H1 (cell line): ENCODE results near the gene CLTCL1. TPM values are rescaled to one million over a fixed set of nuclear protein-coding genes. Genes with fewer than 3 reads are reported as not detected.

Experiments
- CTCF ChIA-PET: fragments of 300-600 bp; sonication (Branson Sonifier 250); formaldehyde crosslinking; loops from one replicate; lab custom pipeline; 2021; ENCODE audit not compliant: partially characterized antibody; lab: Charles Lee
- POLR2A ChIA-PET: fragments of 300-600 bp; sonication (Branson Sonifier 250); formaldehyde crosslinking; loops from one replicate; lab custom pipeline; 2021; ENCODE audit warnings: inconsistent platforms; ENCODE audit not compliant: partially characterized antibody; lab: Charles Lee
- DNase-seq, 2 experiments: peaks; one replicate each; pipeline versions ENCODE4 v3.0.0 to v3.0.0-alpha.2; 2010 to 2022; ENCODE audit warnings: low spot score in 2 of 2, low read depth in 1 of 2, mixed read lengths in 1 of 2
- FAIRE-seq: peaks from 2 replicates; lab custom pipeline; 2011; peaks lifted over from hg19 to GRCh38; lab: Jason Lieb, UNC
- H2AFZ ChIP-seq: 2 replicates; pipeline ENCODE4 v1.8.1; 2012; ENCODE audit warnings: low read length, inconsistent platforms
- H2AK5ac ChIP-seq: 2 replicates; pipeline ENCODE4 v1.6.1; 2013; ENCODE audit warnings: low read depth, low read length
- H2BK120ac ChIP-seq: replicated peaks from 2 replicates; pipeline ENCODE3; 2013; ENCODE audit warnings: low read depth, low read length, inconsistent platforms
- H2BK12ac ChIP-seq: 2 replicates; pipeline ENCODE4 v1.6.1; 2013; ENCODE audit warnings: low read depth, low read length
- H2BK15ac ChIP-seq: 2 replicates; pipeline ENCODE4 v1.6.1; 2013; ENCODE audit warnings: low read length
- H2BK20ac ChIP-seq: 2 replicates; pipeline ENCODE4 v1.6.1; 2013; ENCODE audit warnings: low read length
- H2BK5ac ChIP-seq: 2 replicates; pipeline ENCODE4 v1.6.1; 2013; ENCODE audit warnings: low read depth, low read length
- H3K14ac ChIP-seq: 2 replicates; pipeline ENCODE4 v1.6.1; 2013; ENCODE audit warnings: inconsistent platforms; ENCODE audit not compliant: insufficient read length
- H3K18ac ChIP-seq: 2 replicates; pipeline ENCODE4 v1.6.1; 2013; ENCODE audit warnings: low read length; ENCODE audit errors: extremely low read depth
- H3K23ac ChIP-seq: 2 replicates; pipeline ENCODE4 v1.6.1; 2013; ENCODE audit warnings: inconsistent platforms; ENCODE audit not compliant: insufficient read length
- H3K23me2 ChIP-seq: 2 replicates; pipeline ENCODE4 v1.6.1; 2013; ENCODE audit warnings: low read depth, low read length
- H3K27ac ChIP-seq: 2 replicates; pipeline ENCODE4 v1.6.1; 2011; ENCODE audit warnings: low read depth, low read length, inconsistent platforms
- H3K27me3 ChIP-seq, 4 experiments: replicated peaks in 1 of 4; 1 replicate in 1 of 4; 2 replicates in 3 of 4; pipeline versions ENCODE4 v1.6.1 to v1.8.1; 2011 to 2013; ENCODE audit warnings: low read length in 3 of 4, mild to moderate bottlenecking in 3 of 4, inconsistent platforms in 2 of 4, mixed read lengths in 2 of 4, moderate library complexity in 1 of 4; ENCODE audit not compliant: control insufficient read depth in 3 of 4, insufficient read depth in 3 of 4; ENCODE audit errors: extremely low read depth in 1 of 4
- H3K36me3 ChIP-seq, 4 experiments: 2 replicates each; pipeline versions ENCODE4 v1.6.1 to v1.8.1; 2011 to 2013; ENCODE audit warnings: mild to moderate bottlenecking in 4 of 4, low read length in 3 of 4, moderate library complexity in 2 of 4, control low read depth in 1 of 4, inconsistent platforms in 1 of 4; ENCODE audit not compliant: insufficient read depth in 4 of 4, control insufficient read depth in 2 of 4
- H3K4ac ChIP-seq: replicated peaks from 2 replicates; pipeline ENCODE3; 2013; ENCODE audit warnings: low read length, low read depth, mixed read lengths, inconsistent platforms; ENCODE audit not compliant: insufficient read length
- H3K4me1 ChIP-seq, 4 experiments: replicated peaks in 1 of 4; 1 replicate in 1 of 4; 2 replicates in 3 of 4; pipeline versions ENCODE4 v1.6.1 to v1.8.1; 2011 to 2013; ENCODE audit warnings: low read length in 3 of 4, inconsistent platforms in 2 of 4, mixed read lengths in 1 of 4; ENCODE audit not compliant: insufficient read depth in 4 of 4, control insufficient read depth in 3 of 4
- H3K4me2 ChIP-seq, 2 experiments: 2 replicates each; pipeline versions ENCODE4 v1.6.1 to v1.8.1; 2011 to 2013; ENCODE audit warnings: low read depth in 2 of 2, low read length in 2 of 2, control low read depth in 1 of 2, inconsistent platforms in 1 of 2, mild to moderate bottlenecking in 1 of 2; ENCODE audit not compliant: insufficient read depth in 1 of 2
- H3K4me3 ChIP-seq, 4 experiments: fragments of 200-600, 300-600 bp in 1 of 4; sonication (generic), shearing (Covaris generic), sonication (Bioruptor Twin) in 1 of 4; 2 replicates each; pipeline versions ENCODE4 v1.5.1 to v1.8.1; 2011 to 2016; ENCODE audit warnings: low read length in 4 of 4, low read depth in 3 of 4, control low read depth in 2 of 4, inconsistent platforms in 2 of 4, mild to moderate bottlenecking in 2 of 4, mixed read lengths in 1 of 4, moderate library complexity in 1 of 4; ENCODE audit not compliant: insufficient read depth in 2 of 4; ENCODE audit errors: extremely low read depth in 1 of 4
- H3K56ac ChIP-seq: replicated peaks from 2 replicates; pipeline ENCODE3; 2013; ENCODE audit warnings: low read depth, mild to moderate bottlenecking, mixed read lengths, low read length, inconsistent platforms; ENCODE audit not compliant: insufficient read length
- H3K79me1 ChIP-seq: 2 replicates; pipeline ENCODE4 v1.6.1; 2013; ENCODE audit warnings: low read depth, low read length, control low read depth
- H3K79me2 ChIP-seq, 2 experiments: 2 replicates each; pipeline versions ENCODE4 v1.6.1 to v1.8.1; 2012 to 2013; ENCODE audit warnings: low read length in 2 of 2, mild to moderate bottlenecking in 2 of 2, inconsistent platforms in 1 of 2; ENCODE audit not compliant: insufficient read depth in 2 of 2, control insufficient read depth in 1 of 2
- H3K9ac ChIP-seq, 4 experiments: replicated peaks in 1 of 4; 1 replicate in 1 of 4; 2 replicates in 3 of 4; pipeline versions ENCODE4 v1.6.1 to v1.8.1; 2011 to 2013; ENCODE audit warnings: low read depth in 3 of 4, low read length in 3 of 4, control low read depth in 2 of 4, mild to moderate bottlenecking in 2 of 4, moderate library complexity in 2 of 4, inconsistent platforms in 1 of 4; ENCODE audit errors: extremely low read depth in 1 of 4
- H3K9me3 ChIP-seq, 2 experiments: 2 replicates each; pipeline versions ENCODE4 v1.6.1 to v1.8.1; 2012 to 2013; ENCODE audit warnings: mild to moderate bottlenecking in 2 of 2, moderate library complexity in 2 of 2, control low read depth in 1 of 2, inconsistent platforms in 1 of 2, low read depth in 1 of 2, low read length in 1 of 2, mixed read lengths in 1 of 2; ENCODE audit not compliant: insufficient read depth in 2 of 2
- H4K20me1 ChIP-seq, 2 experiments: replicated peaks in 1 of 2; 2 replicates each; pipeline versions ENCODE3 to v1.8.1; 2011 to 2013; ENCODE audit warnings: inconsistent platforms in 2 of 2, low read length in 2 of 2, mild to moderate bottlenecking in 1 of 2; ENCODE audit not compliant: insufficient read depth in 2 of 2, control insufficient read depth in 1 of 2
- H4K5ac ChIP-seq: 2 replicates; pipeline ENCODE4 v1.6.1; 2013; ENCODE audit warnings: low read length, low read depth, mixed read lengths, inconsistent platforms; ENCODE audit not compliant: insufficient read length
- H4K8ac ChIP-seq: 2 replicates; pipeline ENCODE4 v1.8.0; 2013; ENCODE audit warnings: mild to moderate bottlenecking, moderate library complexity, low read length, inconsistent platforms; ENCODE audit not compliant: insufficient read depth; ENCODE audit errors: extremely low read depth
- H4K91ac ChIP-seq: replicated peaks from 2 replicates; pipeline ENCODE3; 2013; ENCODE audit warnings: low read length, mixed read lengths, inconsistent platforms; ENCODE audit not compliant: insufficient read length
- EP300 ChIP-seq, 2 experiments: IDR thresholded peaks; 1 replicate in 1 of 2; 2 replicates in 1 of 2; pipeline ENCODE4 v1.6.1; 2011 to 2012; ENCODE audit warnings: low read depth in 2 of 2, low read length in 2 of 2, mild to moderate bottlenecking in 2 of 2, borderline replicate concordance in 1 of 2, inconsistent platforms in 1 of 2, moderate library complexity in 1 of 2
- PHF8 ChIP-seq: fragments of 200-600 bp; sonication (generic); conservative IDR thresholded peaks from 2 replicates; pipeline ENCODE4 v1.7.1; 2012; ENCODE audit warnings: low read depth, mild to moderate bottlenecking, inconsistent platforms, low read length, moderate library complexity
- SAP30 ChIP-seq: fragments of 300-600 bp; sonication (generic); IDR thresholded peaks from 2 replicates; pipeline ENCODE4 v1.7.1; 2012; ENCODE audit warnings: low read length, moderate library complexity, mild to moderate bottlenecking, inconsistent platforms; ENCODE audit not compliant: insufficient read depth, insufficient replicate concordance
- TCF12 ChIP-seq: IDR thresholded peaks from 2 replicates; pipeline ENCODE4 v1.6.1; 2011; ENCODE audit warnings: low read depth, mild to moderate bottlenecking, low read length
- WGBS, 2 experiments: shearing (Covaris generic) in 1 of 2; methylation state at CpG; one replicate each; pipeline versions ENCODE4 v1.1.6 to v1.1.7; 2013 to 2015; ENCODE audit warnings: low lambda C conversion rate in 2 of 2, mixed read lengths in 2 of 2, inconsistent platforms in 1 of 2, low coverage in 1 of 2, missing lambda C conversion rate in 1 of 2; ENCODE audit not compliant: insufficient replicate concordance in 2 of 2, insufficient coverage in 1 of 2, insufficient read length in 1 of 2; ENCODE audit errors: extremely low coverage in 1 of 2, missing lambda C conversion rate in 1 of 2; 5-methylcytosine and 5-hydroxymethylcytosine counted together
- polyA plus RNA-seq, 7 experiments: library from polyadenylated mRNA; depleted of rRNA in 3 of 7; stranded (reverse) in 5 of 7; unstranded in 2 of 7; fragments of >200 nt in 5 of 7; fragments of 200-250 nt in 2 of 7; gene quantifications; 1 replicate in 5 of 7; 2 replicates in 1 of 7; 4 replicates in 1 of 7; pipeline versions ENCODE4 v1.2.1 to v1.2.3, GENCODE V29; 2011 to 2013; ENCODE audit warnings: missing spikeins in 2 of 7, mixed read lengths in 2 of 7
- total RNA-seq: library from RNA; stranded (reverse); fragmentation: NEBNext Ultra II Directional; extraction: Animal tissue kit (Norgen Biotek cat#: 25700); gene quantifications from 2 replicates; pipeline ENCODE4 v1.2.1, GENCODE V29; 2021

The CLTCL1 gene
- total and polyA plus RNA-seq, 2 of the 8 experiments (the other 6 are each of a cell fraction or from before 2014, with no cell fraction given): 12.4 to 17.0 TPM

- Histone ChIP-seq H3K4me2 (no peak overlapping the region), H3K4me3 (no peak overlapping the region), H3K14ac (no peak overlapping the region), H2BK12ac (no peak overlapping the region), H2BK5ac (no peak overlapping the region), H3K23me2 (no peaks in the 10 kb centered on the region), H3K9ac (no peak overlapping the region), H3K4ac (no peak overlapping the region), H3K56ac (no peak overlapping the region), H4K20me1 (peaks cover 0 to 2% of the 10 kb centered on the region in 2 experiments), H2BK120ac (no peak overlapping the region), H2BK20ac (no peak overlapping the region), H3K79me1 (no peaks in the 10 kb centered on the region), H3K27ac (no peak overlapping the region), H3K9me3 (no peaks in the 10 kb centered on the region), H3K27me3 (no peaks in the 10 kb centered on the region; a peak in 1 of 7 replicates), H3K79me2 (no peaks in the 10 kb centered on the region), H3K4me1 (no peaks in the 10 kb centered on the region), H3K23ac (no peak overlapping the region), H3K36me3 (peaks cover 0 to 28% (median 1%) of the 10 kb centered on the region in 4 experiments; a peak in 6 of 8 replicates), H2AK5ac (no peak overlapping the region), H4K91ac (no peak overlapping the region), H3K18ac (no peak overlapping the region), H4K8ac (no peak overlapping the region), H2AFZ (no peak overlapping the region), H2BK15ac (no peak overlapping the region), H4K5ac (no peak overlapping the region)
- CTCF ChIA-PET: no interaction called here
- FAIRE-seq: no peak
- WGBS, 2 experiments: 91% methylated on average over 7 of the region's 7 CpGs; no CpG with 5 or more reads in 1 of the 2 experiments
- POLR2A ChIA-PET: interaction anchor here (1.0 kb wide), 1 partner anchor 19 kb away, joined by 3 read pairs; no protein-coding TSS in a partner anchor
- DNase-seq: no peak
- TF ChIP-seq PHF8 (no peak), EP300 (IDR thresholded peaks at IDR 0.05; ENCODE audit: borderline replicate concordance in 1 of 2, low read depth in 2 of 2, low read length in 2 of 2) (no peak), TCF12 (no peak), SAP30 (no peak)
These were observed 52.1 kb downstream of the CLTCL1 start for GRCh38 chr22:19239464-19239863.
